ENCODE data around the gene CST7. TPM values are rescaled to one million over a fixed set of nuclear protein-coding genes. Genes with fewer than 3 reads are reported as not detected.

CST7 gene
- total RNA-seq, 6 experiments from 2014 or later: 1.1 to 4.6 (median 1.5) TPM

DNA sequence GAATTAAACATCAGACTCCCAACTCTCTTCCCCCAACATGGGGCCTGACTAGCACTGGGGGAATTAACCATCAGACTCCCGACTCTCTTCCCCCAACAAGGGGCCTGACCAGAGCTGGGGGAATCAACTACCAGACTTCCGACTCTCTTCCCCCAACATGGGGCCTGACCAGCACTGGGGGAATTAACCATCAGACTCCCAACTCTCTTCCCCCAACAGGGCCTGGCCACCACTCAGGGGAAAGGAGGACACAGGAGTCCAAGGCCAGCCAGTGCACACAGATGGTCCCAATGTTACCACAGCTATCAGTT, 13.1 kb downstream of the CST7 start:
- ATAC-seq (no peak), DNase-seq (no peak)
- no peak overlapping the region for H3K4me3 ChIP-seq
- no peak overlapping the region for H3K27ac ChIP-seq
- 100% methylated on average over 1 of the region's 2 CpGs for WGBS (ENCODE audit: insufficient coverage, low coverage, low lambda C conversion rate, missing lambda C conversion rate)
- H3K4me1 ChIP-seq: no peaks in the 10 kb centered on the region
- intact Hi-C loops (cut with DNase I): no loop called here
- no peaks in the 10 kb centered on the region for H3K9me3 ChIP-seq
- H3K27me3 ChIP-seq: no peaks in the 10 kb centered on the region
- no peak for TF ChIP-seq POLR2A (IDR thresholded peaks at IDR 0.05)
- TF ChIP-seq, protein P1, sequence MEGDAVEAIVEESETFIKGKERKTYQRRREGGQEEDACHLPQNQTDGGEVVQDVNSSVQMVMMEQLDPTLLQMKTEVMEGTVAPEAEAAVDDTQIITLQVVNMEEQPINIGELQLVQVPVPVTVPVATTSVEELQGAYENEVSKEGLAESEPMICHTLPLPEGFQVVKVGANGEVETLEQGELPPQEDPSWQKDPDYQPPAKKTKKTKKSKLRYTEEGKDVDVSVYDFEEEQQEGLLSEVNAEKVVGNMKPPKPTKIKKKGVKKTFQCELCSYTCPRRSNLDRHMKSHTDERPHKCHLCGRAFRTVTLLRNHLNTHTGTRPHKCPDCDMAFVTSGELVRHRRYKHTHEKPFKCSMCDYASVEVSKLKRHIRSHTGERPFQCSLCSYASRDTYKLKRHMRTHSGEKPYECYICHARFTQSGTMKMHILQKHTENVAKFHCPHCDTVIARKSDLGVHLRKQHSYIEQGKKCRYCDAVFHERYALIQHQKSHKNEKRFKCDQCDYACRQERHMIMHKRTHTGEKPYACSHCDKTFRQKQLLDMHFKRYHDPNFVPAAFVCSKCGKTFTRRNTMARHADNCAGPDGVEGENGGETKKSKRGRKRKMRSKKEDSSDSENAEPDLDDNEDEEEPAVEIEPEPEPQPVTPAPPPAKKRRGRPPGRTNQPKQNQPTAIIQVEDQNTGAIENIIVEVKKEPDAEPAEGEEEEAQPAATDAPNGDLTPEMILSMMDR (IDR thresholded peaks at IDR 0.05): no peak
- peaks cover 0 to 89% (median 48%) of the 10 kb centered on the region in 4 donors for H3K36me3 ChIP-seq

DNA sequence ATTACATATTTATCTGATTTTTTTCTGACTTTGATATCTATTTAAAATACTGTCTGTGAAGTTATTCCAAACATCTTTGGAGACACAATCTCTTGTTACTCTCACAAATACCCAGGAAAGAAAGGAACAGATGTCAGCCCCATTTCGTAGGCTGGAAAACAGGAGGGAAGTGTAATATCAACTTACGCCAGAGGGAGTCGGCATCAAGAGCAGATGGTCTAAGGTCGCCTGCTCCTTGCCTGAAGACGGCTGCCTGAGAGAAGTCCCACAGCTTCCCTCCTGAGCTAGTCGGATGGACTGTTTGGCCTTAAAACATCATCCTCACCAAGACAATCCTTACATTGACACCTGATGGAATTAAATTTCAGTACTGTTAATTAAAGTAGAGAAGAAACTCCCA, 13.4 kb downstream of the CST7 start:
- WGBS (ENCODE audit: insufficient coverage, low coverage, low lambda C conversion rate, missing lambda C conversion rate): 76% methylated on average over 5 of the region's 6 CpGs
- H3K27ac ChIP-seq: no peak overlapping the region
- H3K9me3 ChIP-seq: no peaks in the 10 kb centered on the region
- no peaks in the 10 kb centered on the region for H3K27me3 ChIP-seq
- no peaks in the 10 kb centered on the region for H3K4me1 ChIP-seq
- intact Hi-C loops (cut with DNase I): no loop called here
- TF ChIP-seq, protein P1 (IDR thresholded peaks at IDR 0.05): no peak
- no peak for TF ChIP-seq POLR2A (IDR thresholded peaks at IDR 0.05)
- H3K36me3 ChIP-seq: peaks cover 0 to 89% (median 46%) of the 10 kb centered on the region in 4 donors
- ATAC-seq (no peak), DNase-seq (no peak)
- no peak overlapping the region for H3K4me3 ChIP-seq

DNA sequence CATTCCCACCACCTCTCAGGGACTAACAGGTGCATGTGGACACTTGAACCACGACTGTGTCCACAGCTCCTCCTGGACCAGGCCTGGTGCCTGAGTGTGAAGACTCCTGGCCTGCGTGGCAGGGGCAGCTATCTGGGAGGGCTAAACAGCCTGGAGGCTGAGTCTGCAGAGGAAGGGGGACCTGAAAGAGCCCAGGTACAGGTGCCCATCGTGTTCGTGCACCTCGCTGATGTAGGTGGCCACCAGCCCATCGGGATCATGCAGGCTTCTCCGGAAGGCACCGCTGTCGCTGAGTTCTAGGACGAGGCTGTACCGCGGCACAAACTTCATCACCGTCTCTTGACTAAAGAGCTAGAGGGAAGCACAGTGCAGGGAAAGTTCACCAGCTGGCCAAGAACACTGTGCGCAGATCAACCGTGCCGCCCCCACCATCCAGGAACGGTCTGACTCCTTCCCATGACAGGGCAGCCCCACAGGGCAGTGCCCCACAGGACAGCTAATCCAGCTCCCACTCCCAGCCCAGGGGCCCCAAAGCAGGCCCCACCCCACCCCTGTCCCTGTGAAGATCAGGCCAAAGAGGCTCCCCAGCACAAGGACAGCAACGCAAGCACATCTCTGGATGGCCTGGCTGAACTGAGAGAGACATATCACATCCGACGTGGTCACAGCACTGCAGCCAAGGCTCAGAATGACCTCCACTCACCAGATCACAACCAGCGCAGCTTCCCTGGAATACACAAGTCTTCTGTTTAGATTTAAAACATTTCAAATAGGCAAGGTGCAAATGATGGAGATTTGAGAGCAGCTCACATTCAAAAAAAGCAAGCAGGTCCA, 14.8 kb downstream of the CST7 start:
- Histone ChIP-seq H3K4me3 (no peak overlapping the region), H3K27me3 (no peaks in the 10 kb centered on the region), H3K36me3 (peaks cover 0 to 92% (median 44%) of the 10 kb centered on the region in 4 donors), H3K9me3 (no peaks in the 10 kb centered on the region), H3K27ac (no peak overlapping the region), H3K4me1 (no peaks in the 10 kb centered on the region)
- DNase-seq (no peak), ATAC-seq (no peak)
- intact Hi-C loops (cut with DNase I): no loop called here
- TF ChIP-seq, protein P1 (IDR thresholded peaks at IDR 0.05): no peak
- no peak for TF ChIP-seq POLR2A (IDR thresholded peaks at IDR 0.05)
- 93% methylated on average over 3 of the region's 21 CpGs for WGBS (ENCODE audit: insufficient coverage, low coverage, low lambda C conversion rate, missing lambda C conversion rate)

DNA sequence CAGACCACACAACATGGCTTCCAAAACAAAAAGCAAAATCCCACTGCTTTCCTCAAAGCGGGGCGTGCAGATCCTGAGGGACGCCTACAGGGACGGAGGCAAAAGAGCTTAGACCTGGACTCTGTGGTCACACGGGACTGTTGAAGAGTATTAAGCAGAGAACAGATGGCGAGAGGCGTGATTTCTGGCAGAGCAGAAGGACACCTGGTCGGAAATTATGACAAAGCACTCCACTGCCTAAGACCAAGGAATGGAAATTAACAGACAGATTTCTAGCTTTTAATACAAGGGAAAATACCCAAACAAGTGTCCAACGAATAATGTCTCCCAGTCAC, 15.4 kb downstream of the CST7 start:
- H3K4me1 ChIP-seq: no peaks in the 10 kb centered on the region
- no peak for ATAC-seq
- DNase-seq: no peak
- H3K9me3 ChIP-seq: no peaks in the 10 kb centered on the region
- 81% methylated on average over 8 of the region's 9 CpGs for WGBS (ENCODE audit: insufficient coverage, low coverage, low lambda C conversion rate, missing lambda C conversion rate)
- TF ChIP-seq POLR2A (IDR thresholded peaks at IDR 0.05): no peak
- TF ChIP-seq, protein P1 (IDR thresholded peaks at IDR 0.05): no peak
- no peaks in the 10 kb centered on the region for H3K27me3 ChIP-seq
- no peak overlapping the region for H3K27ac ChIP-seq
- H3K36me3 ChIP-seq: peaks cover 0 to 92% (median 47%) of the 10 kb centered on the region in 4 donors
- no peak overlapping the region for H3K4me3 ChIP-seq
- intact Hi-C loops (cut with DNase I): no loop called here

Measured in right lobe of liver (tissue), 6 donors.